MM.1S (cell line): ENCODE results near the gene PDIK1L.

Experiments used
- DNase-seq: peaks from one replicate; pipeline ENCODE4 v3.0.0-alpha.2; 2015
- H2AFZ ChIP-seq: fragments of 300-600 bp; sonication (generic); 2 replicates; pipeline ENCODE4 v1.6.0; 2016; ENCODE audit warnings: antibody characterized with exemption, low read length
- H3F3A ChIP-seq: fragments of 300-600 bp; sonication (generic); 2 replicates; pipeline ENCODE4 v1.6.1; 2016; ENCODE audit warnings: mild to moderate bottlenecking, antibody characterized with exemption, low read length, moderate library complexity, mixed read lengths; ENCODE audit not compliant: insufficient read depth
- H3K27ac ChIP-seq: fragments of 300-600 bp; sonication (generic); 2 replicates; pipeline ENCODE4 v1.5.1; 2016; ENCODE audit warnings: mild to moderate bottlenecking, low read length
- H3K27me3 ChIP-seq: fragments of 300-600 bp; sonication (generic); replicated peaks from 2 replicates; pipeline ENCODE4 v1.6.0; 2016; ENCODE audit warnings: low read length; ENCODE audit not compliant: insufficient read depth
- H3K36me3 ChIP-seq: fragments of 300-600 bp; sonication (generic); replicated peaks from 2 replicates; pipeline ENCODE4 v1.6.1; 2016; ENCODE audit warnings: mild to moderate bottlenecking, low read length, mixed read lengths; ENCODE audit not compliant: insufficient read depth
- H3K4me1 ChIP-seq: fragments of 300-600 bp; sonication (generic); 2 replicates; pipeline ENCODE4 v1.6.1; 2016; ENCODE audit warnings: low read length, mixed read lengths
- H3K4me2 ChIP-seq: fragments of 300-600 bp; sonication (generic); 2 replicates; pipeline ENCODE4 v1.6.0; 2016; ENCODE audit warnings: low read depth, low read length
- H3K4me3 ChIP-seq: fragments of 300-600 bp; sonication (generic); 2 replicates; pipeline ENCODE4 v1.5.1; 2016; ENCODE audit warnings: low read length, mixed read lengths
- H3K79me2 ChIP-seq: fragments of 300-600 bp; sonication (generic); 2 replicates; pipeline ENCODE4 v1.6.1; 2016; ENCODE audit warnings: mixed run types, low read length, mixed read lengths
- H3K9ac ChIP-seq: fragments of 300-600 bp; sonication (generic); 2 replicates; pipeline ENCODE4 v1.6.1; 2016; ENCODE audit warnings: low read length, mixed read lengths
- H3K9me2 ChIP-seq: fragments of 300-600 bp; sonication (generic); replicated peaks from 2 replicates; pipeline ENCODE4 v1.6.1; 2016; ENCODE audit warnings: mild to moderate bottlenecking, low read length, mixed read lengths; ENCODE audit not compliant: insufficient read depth
- H3K9me3 ChIP-seq: fragments of 300-600 bp; sonication (generic); replicated peaks from 2 replicates; pipeline ENCODE4 v1.6.1; 2016; ENCODE audit warnings: mild to moderate bottlenecking, low read length, mixed read lengths; ENCODE audit not compliant: insufficient read depth
- H4K20me1 ChIP-seq: fragments of 300-600 bp; sonication (generic); 2 replicates; pipeline ENCODE4 v1.6.1; 2016; ENCODE audit warnings: mild to moderate bottlenecking, low read length, moderate library complexity, mixed read lengths; ENCODE audit not compliant: insufficient read depth
- EZH2 ChIP-seq: fragments of 300-600 bp; sonication (generic); optimal IDR thresholded peaks from 2 replicates; pipeline ENCODE3; 2017; ENCODE audit warnings: low read depth, mild to moderate bottlenecking, antibody characterized with exemption, low read length, mixed read lengths
- EZH2phosphoT487 ChIP-seq: fragments of 300-600 bp; sonication (generic); IDR thresholded peaks from 2 replicates; pipeline ENCODE4 v1.6.1; 2018; ENCODE audit warnings: antibody characterized with exemption, low read length
- TF ChIP-seq, protein P1 (sequence below): fragments of 300-600 bp; sonication (generic); IDR thresholded peaks from 2 replicates; pipeline ENCODE4 v1.5.1; 2016; ENCODE audit warnings: antibody characterized with exemption, low read length, mixed read lengths

Gene PDIK1L

DNA sequence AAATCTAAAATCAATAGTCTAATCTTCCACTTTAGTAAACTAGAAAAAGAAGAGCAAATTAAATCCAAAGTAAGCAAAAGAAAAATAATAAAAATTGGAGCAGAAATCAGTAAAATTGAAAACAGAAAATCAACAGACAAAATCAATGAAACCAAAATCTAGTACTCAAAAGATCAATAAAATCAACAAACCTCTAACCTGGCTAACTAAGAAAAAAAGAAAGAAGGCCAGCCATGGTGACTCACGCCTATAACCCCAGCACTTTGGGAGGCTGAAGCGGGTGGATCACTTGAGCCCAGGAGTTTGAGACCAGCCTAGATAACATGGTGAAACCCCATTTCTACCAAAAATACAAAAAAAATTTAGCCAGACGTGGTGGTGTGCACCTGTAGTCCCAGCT, 22.8 kb downstream of the PDIK1L start:
- TF ChIP-seq, protein P1, sequence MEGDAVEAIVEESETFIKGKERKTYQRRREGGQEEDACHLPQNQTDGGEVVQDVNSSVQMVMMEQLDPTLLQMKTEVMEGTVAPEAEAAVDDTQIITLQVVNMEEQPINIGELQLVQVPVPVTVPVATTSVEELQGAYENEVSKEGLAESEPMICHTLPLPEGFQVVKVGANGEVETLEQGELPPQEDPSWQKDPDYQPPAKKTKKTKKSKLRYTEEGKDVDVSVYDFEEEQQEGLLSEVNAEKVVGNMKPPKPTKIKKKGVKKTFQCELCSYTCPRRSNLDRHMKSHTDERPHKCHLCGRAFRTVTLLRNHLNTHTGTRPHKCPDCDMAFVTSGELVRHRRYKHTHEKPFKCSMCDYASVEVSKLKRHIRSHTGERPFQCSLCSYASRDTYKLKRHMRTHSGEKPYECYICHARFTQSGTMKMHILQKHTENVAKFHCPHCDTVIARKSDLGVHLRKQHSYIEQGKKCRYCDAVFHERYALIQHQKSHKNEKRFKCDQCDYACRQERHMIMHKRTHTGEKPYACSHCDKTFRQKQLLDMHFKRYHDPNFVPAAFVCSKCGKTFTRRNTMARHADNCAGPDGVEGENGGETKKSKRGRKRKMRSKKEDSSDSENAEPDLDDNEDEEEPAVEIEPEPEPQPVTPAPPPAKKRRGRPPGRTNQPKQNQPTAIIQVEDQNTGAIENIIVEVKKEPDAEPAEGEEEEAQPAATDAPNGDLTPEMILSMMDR, result no peak
- no peak for TF ChIP-seq EZH2
- TF ChIP-seq EZH2phosphoT487, result no peak
- H3K4me2 ChIP-seq, result no peak overlapping the region

DNA sequence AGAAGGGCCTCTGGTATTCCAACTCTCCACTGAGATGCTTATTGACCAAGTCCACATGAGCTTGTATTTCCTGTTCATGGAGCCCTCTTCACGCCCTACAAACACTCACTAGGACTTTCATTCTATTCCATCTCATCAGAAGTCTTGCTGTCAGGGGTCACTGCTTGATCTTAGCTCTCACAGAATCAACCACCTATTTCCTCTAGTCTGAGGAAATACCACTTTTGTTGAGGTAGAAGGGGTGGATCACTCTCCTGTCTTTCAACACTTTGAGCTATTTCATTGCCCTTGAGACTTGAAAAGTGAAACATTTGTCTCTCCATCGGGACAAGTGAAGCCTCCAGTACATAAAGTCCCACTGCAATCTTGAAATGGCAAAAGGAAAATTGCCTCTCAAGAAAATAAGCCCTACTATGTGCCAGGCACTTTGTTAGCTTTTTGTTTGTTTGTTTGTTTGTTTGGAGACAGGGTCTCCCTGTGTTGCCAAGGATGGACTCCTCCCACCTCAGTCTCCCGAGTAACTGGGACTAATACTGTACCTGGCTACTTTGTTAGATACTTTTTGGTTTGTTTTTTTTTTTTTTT, 27.4 kb downstream of the PDIK1L start:
- Histone ChIP-seq H3K9me3 (no peaks in the 10 kb centered on the region), H3F3A (no peaks in the 10 kb centered on the region), H3K36me3 (no peaks in the 10 kb centered on the region), H3K4me1 (no peaks in the 10 kb centered on the region), H3K79me2 (no peaks in the 10 kb centered on the region), H3K9me2 (no peaks in the 10 kb centered on the region), H3K27ac (no peak overlapping the region), H4K20me1 (no peaks in the 10 kb centered on the region; the same call in 1 of the 2 replicates), H2AFZ (no peak overlapping the region), H3K27me3 (no peaks in the 10 kb centered on the region), H3K4me2 (no peak overlapping the region), H3K9ac (no peak overlapping the region), H3K4me3 (no peak overlapping the region)
- TF ChIP-seq, protein P1, result no peak
- TF ChIP-seq EZH2phosphoT487 (no peak), EZH2 (no peak)
- DNase-seq, result no peak

More for the DNA sequence above, 22.8 kb downstream of the PDIK1L start:
- no peak overlapping the region for H2AFZ ChIP-seq
- H3K27me3 ChIP-seq, result no peaks in the 10 kb centered on the region
- H3K9ac ChIP-seq, result no peak overlapping the region
- H3K27ac ChIP-seq, result no peak overlapping the region
- H3K9me3 ChIP-seq, result no peaks in the 10 kb centered on the region
- H3F3A ChIP-seq, result no peaks in the 10 kb centered on the region
- no peaks in the 10 kb centered on the region for H3K9me2 ChIP-seq
- no peaks in the 10 kb centered on the region; the same call in 1 of the 2 replicates for H4K20me1 ChIP-seq
- no peaks in the 10 kb centered on the region for H3K4me1 ChIP-seq
- H3K79me2 ChIP-seq, result no peaks in the 10 kb centered on the region
- no peak for DNase-seq
- H3K36me3 ChIP-seq, result no peaks in the 10 kb centered on the region
- no peak overlapping the region for H3K4me3 ChIP-seq

DNA sequence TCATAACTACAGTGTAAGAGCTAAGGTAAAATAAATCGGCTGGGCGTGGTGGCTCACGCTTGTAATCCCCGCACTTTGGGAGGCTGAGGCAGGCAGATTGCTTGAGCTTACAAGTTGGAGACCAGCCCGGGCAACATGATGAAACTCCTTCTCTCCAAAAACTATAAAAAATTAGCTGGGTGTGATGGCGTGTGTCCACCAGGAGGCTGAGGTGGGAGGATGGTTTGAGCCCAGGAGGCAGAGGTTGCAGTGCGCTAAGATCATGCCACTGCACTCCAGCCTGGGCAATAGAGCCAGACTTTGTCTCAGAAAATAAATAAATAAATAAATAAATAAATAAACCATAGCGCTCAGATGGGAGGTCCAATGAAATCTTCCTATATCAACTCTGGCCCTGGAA, 30.5 kb downstream of the PDIK1L start:
- Histone ChIP-seq H3K9me2 (no peaks in the 10 kb centered on the region), H4K20me1 (no peaks in the 10 kb centered on the region), H3K9ac (no peak overlapping the region), H3K79me2 (no peaks in the 10 kb centered on the region), H3K27me3 (no peaks in the 10 kb centered on the region), H3K36me3 (no peaks in the 10 kb centered on the region), H3K9me3 (no peaks in the 10 kb centered on the region), H3K4me2 (no peak overlapping the region), H3K27ac (no peak overlapping the region), H3F3A (no peaks in the 10 kb centered on the region), H3K4me1 (peaks cover 3% of the 10 kb centered on the region; the same call in 1 of the 2 replicates), H2AFZ (no peak overlapping the region), H3K4me3 (no peak overlapping the region)
- TF ChIP-seq, protein P1, result no peak
- TF ChIP-seq EZH2phosphoT487, result no peak
- TF ChIP-seq EZH2, result no peak
- no peak for DNase-seq
